Sciatic nerve (tissue), 2 donors: ENCODE results near the gene OOEP. TPM values are rescaled to one million over a fixed set of nuclear protein-coding genes. Genes with fewer than 3 reads are reported as not detected.
A peak's percentile ranks its signal among the peaks of the same experiment; 100 is the strongest.
"Not testable (repeated sequence)": the region's sequence is repeated elsewhere in the genome, so short reads cannot be mapped to it uniquely, and the experiment has no call there.

Experiments
- ATAC-seq: fragments of 200-7000 bp; cut with Tn5 transposase; one replicate; pipeline ENCODE4 v1.9.1; 2020; ENCODE audit warnings: mild to moderate bottlenecking, moderate library complexity
- DNase-seq: peaks from one replicate; pipeline ENCODE4 v3.0.0-alpha.2; 2020; ENCODE audit warnings: low spot score
- intact Hi-C: fragments of 100-400 bp; cut with DNase I; formaldehyde crosslinking; loops from one replicate; pipeline ENCODE4 v1.14.2; 2022
- total RNA-seq: library from RNA; stranded (reverse); fragmentation: NEBNext Ultra II Directional; extraction: Animal tissue kit (Norgen Biotek cat#: 25700); gene quantifications from one replicate; pipeline ENCODE4 v1.2.1, GENCODE V29; 2021
- donor health status: DM: no; HTN: no; CAD: no.
- donor health status: DM: no; HTN: no; CAD: no.

Gene OOEP
- not detected for total RNA-seq

GRCh38 chr6:73369563-73369962 is at the start of gene OOEP:
OOEP (minus strand) TSS chr6:73369897; CDS start chr6:73369792, 105 bp downstream.
- ATAC-seq (no peak), DNase-seq (no peak)
- intact Hi-C loops = loop anchor here (5.0 kb wide), 1 partner anchor 643 kb away; no protein-coding TSS in a partner anchor

- DNase-seq = no peak
- intact Hi-C loops = no loop called here
- ATAC-seq = no peak
Observed at GRCh38 chr6:73418081-73418741, 48.5 kb upstream of the OOEP start.

DNA sequence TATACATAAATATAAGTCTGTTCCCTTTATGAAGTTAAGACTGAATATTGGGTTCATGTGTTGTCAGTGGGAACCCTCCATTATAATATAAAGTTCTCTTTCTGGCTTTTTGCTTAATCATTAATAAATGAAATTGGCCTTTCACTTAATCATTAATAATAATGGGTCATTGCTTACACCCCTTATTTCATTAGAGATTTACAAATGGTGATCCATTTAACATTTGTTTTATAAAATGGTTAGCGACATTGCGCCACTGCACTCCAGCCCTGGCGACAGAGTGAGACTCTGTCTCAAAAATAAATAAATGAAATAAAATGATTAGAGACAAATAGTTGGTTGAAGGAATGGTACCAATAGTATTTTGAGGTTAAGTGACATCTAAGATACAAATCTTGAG is 43.4 kb upstream of the OOEP start:
- no peak for DNase-seq
- intact Hi-C loops = no loop called here
- ATAC-seq = no peak

DNA sequence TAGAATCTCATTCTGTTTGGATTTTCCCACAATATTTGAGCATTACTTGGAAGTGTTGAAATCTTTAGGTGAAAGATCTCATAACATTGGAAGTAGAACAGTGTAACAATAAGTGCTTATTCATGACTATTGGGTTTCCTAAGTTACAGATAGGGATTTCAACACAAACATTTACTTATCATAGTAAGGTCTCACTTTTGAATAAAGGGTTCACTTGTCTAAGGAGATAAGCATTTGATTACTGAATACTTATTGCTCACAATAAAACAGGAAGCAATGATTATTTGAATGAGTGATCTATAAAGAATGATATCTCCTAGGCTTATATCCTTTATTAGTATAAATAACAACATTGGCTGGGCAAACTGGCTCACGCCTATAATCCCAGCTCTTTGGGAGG is 39.7 kb upstream of the OOEP start:
- no peak for DNase-seq
- intact Hi-C loops = no loop called here
- no peak for ATAC-seq

DNA sequence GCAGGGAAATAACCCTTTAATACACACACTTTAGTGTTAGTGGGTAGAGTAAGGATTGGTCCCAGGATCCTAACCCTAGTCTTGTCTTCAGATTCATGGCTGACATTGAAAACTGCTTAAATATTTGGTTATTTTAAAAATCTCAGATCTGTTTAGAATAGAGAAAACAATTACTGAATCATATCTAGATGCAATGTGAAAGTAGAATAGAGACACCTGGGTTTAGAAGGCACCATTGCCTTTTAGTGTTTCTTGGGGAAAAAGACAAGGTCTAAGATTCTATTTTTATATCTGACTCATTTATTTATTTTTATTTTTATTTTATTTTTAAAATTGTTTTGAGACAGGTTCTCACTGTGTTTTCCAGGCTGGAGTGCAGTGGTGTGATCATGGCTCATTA is 31.0 kb upstream of the OOEP start:
- no peak for DNase-seq
- intact Hi-C loops = no loop called here
- no peak for ATAC-seq

GRCh38 chr6:73395875-73396274 is 26.2 kb upstream of the OOEP start:
- ATAC-seq (no peak), DNase-seq (no peak)
- intact Hi-C loops = no loop called here

GRCh38 chr6:73394577-73395354 is 25.1 kb upstream of the OOEP start, which contains the start of gene DDX43:
DDX43 (plus strand) TSS chr6:73394828; CDS start chr6:73394906, 78 bp downstream.
- peak; percentile 67 for DNase-seq
- ATAC-seq = peak; percentile 88
- intact Hi-C loops = no loop called here

GRCh38 chr6:73393278-73393677 is 23.6 kb upstream of the OOEP start:
- DNase-seq (no peak), ATAC-seq (no peak)
- intact Hi-C loops = no loop called here

GRCh38 chr6:73392188-73392587 is 22.5 kb upstream of the OOEP start:
- ATAC-seq, intact Hi-C loops, DNase-seq: not testable (repeated sequence)

DNA sequence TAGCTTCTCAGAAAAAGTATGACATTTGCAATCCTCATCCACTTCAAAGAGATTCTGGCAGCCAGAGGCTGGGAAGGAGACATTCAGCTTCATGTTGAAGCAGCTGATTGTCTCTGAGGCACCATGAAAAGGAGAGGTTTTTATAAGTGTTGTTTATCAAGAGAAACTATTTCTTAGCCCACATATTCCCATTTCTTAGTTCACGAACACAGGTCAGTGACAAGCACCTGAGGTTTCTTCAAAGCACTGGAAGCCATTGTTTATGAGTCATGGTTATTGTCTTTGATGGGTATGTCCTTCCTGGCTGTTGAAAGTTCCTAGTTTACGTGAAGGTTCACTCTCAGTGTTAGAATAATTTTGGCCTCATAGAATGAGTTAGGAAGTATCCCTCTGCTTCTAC is 22.0 kb upstream of the OOEP start:
- intact Hi-C loops = no loop called here
- DNase-seq (no peak), ATAC-seq (no peak)

- no peak for ATAC-seq
Observed at GRCh38 chr6:73389854-73390253, 20.2 kb upstream of the OOEP start.

DNA sequence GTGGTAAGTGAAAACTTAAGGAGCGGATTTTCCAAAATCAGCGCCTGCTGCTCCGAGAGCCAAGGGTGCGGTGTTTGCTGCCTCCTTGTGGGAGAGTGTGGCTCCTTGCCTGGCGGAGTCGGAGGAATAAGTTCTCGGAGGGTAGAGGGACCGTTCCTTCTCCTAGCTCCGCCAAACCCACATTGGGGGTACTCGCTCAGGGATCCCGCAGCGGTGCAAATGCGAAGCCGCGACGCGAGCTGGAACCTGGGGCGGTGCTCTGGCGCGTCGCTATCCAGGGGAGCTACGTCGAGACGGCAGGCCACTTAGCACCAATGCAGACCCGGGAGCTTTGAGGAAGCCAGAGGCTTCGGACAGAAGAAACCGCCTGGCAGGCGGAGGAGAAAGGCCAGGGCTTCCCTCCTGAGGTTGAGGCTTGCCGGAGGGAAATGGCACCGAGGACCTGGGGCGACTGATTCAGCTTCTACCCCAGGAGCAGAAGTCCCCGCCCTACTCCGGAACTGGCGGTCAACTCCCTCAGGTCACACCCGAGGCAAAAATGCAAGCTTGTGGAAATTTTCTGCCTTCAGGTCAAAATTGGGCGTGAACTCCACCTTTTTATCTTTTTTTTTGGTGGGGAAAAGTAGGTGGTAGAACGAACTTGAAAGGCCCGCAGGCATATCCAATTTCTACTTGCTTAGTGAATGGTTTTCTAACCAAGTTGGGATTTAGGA is 19.3 kb upstream of the OOEP start:
- intact Hi-C loops = no loop called here
- peak; percentile 68 for DNase-seq
- ATAC-seq = peak; percentile 87

More at GRCh38 chr6:73389854-73390253, 20.2 kb upstream of the OOEP start:
- no peak for DNase-seq
- intact Hi-C loops = no loop called here

DNA sequence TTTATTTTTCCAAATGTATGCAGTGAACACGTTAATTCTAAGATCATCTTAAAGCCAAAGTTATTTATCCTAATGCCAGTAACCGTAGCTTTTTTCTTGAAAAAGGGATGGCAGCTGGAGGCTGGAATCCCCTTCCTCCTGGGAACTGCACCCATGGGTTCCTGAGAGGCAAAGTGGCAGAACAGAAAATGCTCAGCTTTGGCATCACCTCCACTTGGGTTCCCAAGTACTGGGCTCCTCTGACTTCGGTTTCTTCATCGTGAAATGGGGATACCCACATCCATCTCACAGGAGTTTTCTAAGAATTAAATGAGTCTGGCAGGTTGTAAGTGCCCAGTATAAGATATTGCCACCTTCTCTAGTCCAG is 18.7 kb upstream of the OOEP start:
- DNase-seq (no peak), ATAC-seq (peak; percentile 23)
- intact Hi-C loops = no loop called here

GRCh38 chr6:73382462-73383113 is 12.9 kb upstream of the OOEP start:
- DNase-seq (no peak), ATAC-seq (no peak)

DNA sequence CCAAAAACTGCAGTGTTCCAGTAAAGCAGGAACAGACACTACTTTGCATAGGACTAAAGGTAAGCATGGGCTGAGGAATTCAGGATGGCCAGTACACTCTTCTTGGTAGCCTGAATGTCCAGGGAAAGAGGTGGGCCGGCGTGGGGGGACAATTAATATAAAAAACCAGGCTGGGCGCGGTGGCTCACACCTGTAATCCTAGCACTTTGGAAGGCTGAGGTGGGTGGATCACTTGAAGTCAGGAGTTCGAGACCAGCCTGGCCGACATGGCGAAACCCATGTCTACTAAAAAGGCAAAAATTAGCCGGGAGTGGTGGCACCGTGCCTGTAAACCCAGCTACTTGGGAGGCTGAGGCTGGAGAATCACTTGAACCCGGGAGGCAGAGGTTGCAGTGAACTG is 11.8 kb upstream of the OOEP start:
- ATAC-seq, DNase-seq, intact Hi-C loops: not testable (repeated sequence)

More at GRCh38 chr6:73382462-73383113, 12.9 kb upstream of the OOEP start:
- intact Hi-C loops = no loop called here

- ATAC-seq = no peak
Observed at GRCh38 chr6:73377225-73377624, 7.5 kb upstream of the OOEP start.

DNA sequence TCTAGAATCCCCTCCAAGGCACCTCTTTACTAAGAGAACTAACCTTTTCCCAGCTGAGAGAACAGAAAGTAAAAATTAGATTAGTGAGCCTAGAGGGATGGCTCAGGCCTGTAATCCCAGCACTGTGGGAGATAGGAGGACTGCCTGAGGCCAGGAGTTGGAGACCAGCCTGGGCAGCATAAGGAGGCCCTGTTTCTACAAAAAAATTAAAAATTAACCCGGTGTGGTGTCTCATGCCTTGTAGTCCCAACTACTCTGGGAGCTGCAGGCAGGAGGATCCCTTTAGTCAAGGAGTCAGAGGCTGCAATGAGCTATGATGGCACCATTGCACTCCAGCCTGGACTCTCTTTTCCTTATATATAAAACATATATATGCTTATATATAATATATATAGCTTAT is 5.5 kb upstream of the OOEP start:
- DNase-seq (no peak), ATAC-seq (no peak)
- intact Hi-C loops = no loop called here

More at GRCh38 chr6:73377225-73377624, 7.5 kb upstream of the OOEP start:
- intact Hi-C loops = no loop called here
- no peak for DNase-seq

- no peak for ATAC-seq
- intact Hi-C loops = no loop called here
- no peak for DNase-seq
Observed at GRCh38 chr6:73372516-73372915, 2.8 kb upstream of the OOEP start.

DNA sequence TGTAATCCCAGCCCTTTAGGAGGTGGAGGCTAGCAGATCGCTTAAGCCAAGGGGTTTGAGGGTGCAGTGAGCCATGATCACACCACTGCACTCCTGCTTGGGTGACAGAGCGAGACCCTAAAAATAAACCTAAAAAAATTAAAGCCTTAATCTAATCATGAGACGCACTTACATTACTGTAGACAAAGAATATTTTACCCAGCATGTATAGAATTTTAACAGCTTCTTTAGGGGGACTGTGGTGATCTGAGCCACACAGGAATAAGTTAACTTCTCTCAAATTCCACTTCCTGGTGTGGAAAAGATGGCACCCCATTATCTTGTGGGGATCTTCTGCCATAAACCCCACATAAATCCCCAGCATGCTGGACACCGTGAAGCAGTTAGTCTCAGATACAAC is 2.3 kb upstream of the OOEP start:
- intact Hi-C loops = no loop called here
- DNase-seq (no peak), ATAC-seq (no peak)
